HG02981 (cell line): ENCODE results near the gene RMND5B.
"Not testable (repeated sequence)": the region's sequence is repeated elsewhere in the genome, so short reads cannot be mapped to it uniquely, and the experiment has no call there.

ENCODE experiments used
- ATAC-seq: cut with Tn5 transposase; IDR thresholded peaks from one replicate; pipeline ENCODE4 v1.9.1; 2021; ENCODE audit warnings: mild to moderate bottlenecking, moderate library complexity; ENCODE audit not compliant: unreplicated experiment

Gene RMND5B

GRCh38 chr5:178163772-178164735, 33.2 kb downstream of the RMND5B start:
- ATAC-seq: peak; percentile 95

- ATAC-seq: no peak
Measured at GRCh38 chr5:178165581-178165980, 34.8 kb downstream of the RMND5B start.

- no peak for ATAC-seq
Measured at GRCh38 chr5:178170455-178170854, 39.6 kb downstream of the RMND5B start.

- no peak for ATAC-seq
Measured at GRCh38 chr5:178174456-178174855, 43.6 kb downstream of the RMND5B start.

- ATAC-seq: no peak
Measured at GRCh38 chr5:178176791-178177190, 46.0 kb downstream of the RMND5B start.

- ATAC-seq: no peak
Measured at GRCh38 chr5:178177569-178177968, 46.8 kb downstream of the RMND5B start.

GRCh38 chr5:178180141-178180863, 49.5 kb downstream of the RMND5B start:
- no peak for ATAC-seq

GRCh38 chr5:178182158-178182876, 51.5 kb downstream of the RMND5B start:
- no peak for ATAC-seq

GRCh38 chr5:178186427-178186826, 55.6 kb downstream of the RMND5B start:
- ATAC-seq: no peak

- no peak for ATAC-seq
Measured at GRCh38 chr5:178187014-178187413, 56.2 kb downstream of the RMND5B start, which contains the start of gene GMCL2. Gene GMCL2 (minus strand): TSS chr5:178187371. CDS start chr5:178187299, 72 bp downstream.

- no peak for ATAC-seq
Measured at GRCh38 chr5:178189433-178189832, 58.6 kb downstream of the RMND5B start.

GRCh38 chr5:178191661-178192060, 60.8 kb downstream of the RMND5B start:
- no peak for ATAC-seq

- no peak for ATAC-seq
Measured at GRCh38 chr5:178192244-178192643, 61.4 kb downstream of the RMND5B start.

- no peak for ATAC-seq
Measured at GRCh38 chr5:178192787-178193186, 62.0 kb downstream of the RMND5B start.

GRCh38 chr5:178193251-178193809, 62.5 kb downstream of the RMND5B start:
- ATAC-seq: no peak

- no peak for ATAC-seq
Measured at GRCh38 chr5:178194026-178194425, 63.2 kb downstream of the RMND5B start.

GRCh38 chr5:178196281-178196812, 65.5 kb downstream of the RMND5B start:
- ATAC-seq: no peak

GRCh38 chr5:178196986-178197385, 66.2 kb downstream of the RMND5B start:
- ATAC-seq: no peak

GRCh38 chr5:178198151-178198550, 67.3 kb downstream of the RMND5B start:
- not testable (repeated sequence) for ATAC-seq

GRCh38 chr5:178198706-178199105, 67.9 kb downstream of the RMND5B start:
- ATAC-seq: no peak
